CD4-positive, alpha-beta memory T cell (primary cell): ENCODE results near the gene GPATCH2L. TPM values are rescaled to one million over a fixed set of nuclear protein-coding genes. Genes with fewer than 3 reads are reported as not detected.

ENCODE experiments used
- CTCF ChIA-PET: fragments of 350-600 bp; sonication (Branson Sonifier 250); formaldehyde crosslinking; loops from one replicate; lab custom pipeline; 2021; ENCODE audit warnings: inconsistent platforms; ENCODE audit not compliant: partially characterized antibody; lab: Charles Lee
- POLR2A ChIA-PET: fragments of 350-600 bp; sonication (Branson Sonifier 250); formaldehyde crosslinking; loops from one replicate; lab custom pipeline; 2021; ENCODE audit not compliant: partially characterized antibody; lab: Charles Lee
- DNase-seq, 5 donors: peaks; one replicate each; pipeline versions ENCODE4 v3.0.0 to v3.0.0-alpha.2; 2020 to 2022; ENCODE audit warnings: mixed read lengths in 1 of 5
- H3K27ac ChIP-seq: one replicate; pipeline ENCODE4 v1.7.0; 2013; ENCODE audit warnings: low read depth, low read length
- H3K27me3 ChIP-seq: 2 replicates; pipeline ENCODE4 v1.7.0; 2013; ENCODE audit warnings: mild to moderate bottlenecking, low read length, moderate library complexity; ENCODE audit not compliant: insufficient read depth
- H3K36me3 ChIP-seq: 2 replicates; pipeline ENCODE4 v1.7.0; 2013; ENCODE audit warnings: mild to moderate bottlenecking, low read length, moderate library complexity; ENCODE audit not compliant: insufficient read depth
- H3K4me1 ChIP-seq: 2 replicates; pipeline ENCODE4 v1.7.0; 2013; ENCODE audit warnings: mild to moderate bottlenecking, low read length, moderate library complexity; ENCODE audit not compliant: insufficient read depth
- H3K4me3 ChIP-seq, 2 donors: one replicate each; pipeline ENCODE4 v1.7.0; 2013; ENCODE audit warnings: low read length in 2 of 2, mild to moderate bottlenecking in 1 of 2
- H3K9me3 ChIP-seq, 2 donors: one replicate each; pipeline ENCODE4 v1.7.0; 2013; ENCODE audit warnings: low read length in 2 of 2, control low read depth in 1 of 2; ENCODE audit not compliant: control insufficient read depth in 1 of 2
- H3K27ac Mint-ChIP-seq, 7 donors: one replicate each; pipeline ENCODE4 v1.8.0; 2020 to 2021; ENCODE audit warnings: mixed read lengths in 7 of 7, mild to moderate bottlenecking in 6 of 7, inconsistent platforms in 3 of 7, moderate library complexity in 3 of 7
- H3K27me3 Mint-ChIP-seq, 2 donors: one replicate each; pipeline ENCODE4 v1.8.0; 2020 to 2021; ENCODE audit warnings: mixed read lengths in 2 of 2
- H3K36me3 Mint-ChIP-seq, 2 donors: one replicate each; pipeline ENCODE4 v1.8.0; 2020 to 2021; ENCODE audit warnings: mixed read lengths in 2 of 2, inconsistent platforms in 1 of 2, mild to moderate bottlenecking in 1 of 2
- H3K4me1 Mint-ChIP-seq, 4 donors: one replicate each; pipeline ENCODE4 v1.8.0; 2020 to 2021; ENCODE audit warnings: mixed read lengths in 4 of 4, mild to moderate bottlenecking in 1 of 4
- H3K4me3 Mint-ChIP-seq, 8 donors: one replicate each; pipeline ENCODE4 v1.8.0; 2020 to 2021; ENCODE audit warnings: mixed read lengths in 8 of 8, mild to moderate bottlenecking in 7 of 8, moderate library complexity in 6 of 8, inconsistent platforms in 3 of 8
- H3K9me3 Mint-ChIP-seq, 8 donors: one replicate each; pipeline ENCODE4 v1.8.0; 2020 to 2021; ENCODE audit warnings: mixed read lengths in 8 of 8, mild to moderate bottlenecking in 5 of 8, inconsistent platforms in 3 of 8, moderate library complexity in 1 of 8
- intact Hi-C: fragments of 100-400 bp; cut with micrococcal nuclease; formaldehyde crosslinking; loops from one replicate; pipeline ENCODE4 v1.15.1; 2023
- polyA plus RNA-seq, 2 donors: library from polyadenylated mRNA; unstranded; fragments of 300-500 nt; fragmentation: Illumina TruSeq; gene quantifications; one replicate each; pipeline ENCODE4 v1.2.3, GENCODE V29; 2021
- total RNA-seq, 2 experiments: library from RNA; stranded (reverse); gene quantifications; one replicate each; pipeline ENCODE4 v1.2.3, GENCODE V29; 2021

GPATCH2L gene
- total and polyA plus RNA-seq, 4 experiments from 2014 or later, result 7.9 to 70.1 (median 40.4) TPM

DNA sequence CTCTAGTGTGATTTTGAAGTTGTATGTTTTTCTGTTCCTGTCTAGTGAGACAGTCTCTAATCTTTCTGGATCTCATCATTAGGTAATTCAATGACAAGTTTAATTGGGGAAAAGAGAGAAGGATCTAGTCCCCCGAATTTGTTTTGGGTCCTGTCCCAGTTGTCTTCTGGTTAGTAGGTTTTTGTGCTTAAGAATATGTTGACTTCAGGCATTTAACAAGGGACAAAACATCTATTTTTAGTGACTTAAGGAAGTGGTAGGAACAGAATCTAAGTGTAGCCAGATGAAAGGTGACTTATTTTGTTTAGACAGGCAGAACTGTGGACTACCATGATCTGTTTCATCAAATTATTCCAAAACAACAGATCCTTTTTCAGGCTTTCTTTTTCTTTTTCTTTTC is 2.2 kb downstream of the GPATCH2L start:
- Mint-ChIP-seq H3K4me1 (peaks cover 53 to 80% (median 67%) of the 10 kb centered on the region in 4 donors), H3K27ac (peak overlapping the region in 5 of 7 donors; percentile 12 to 64 (median 56)), H3K36me3 (peaks cover 35 to 57% of the 10 kb centered on the region in 2 donors), H3K4me3 (peak overlapping the region; percentile 28 to 70 (median 50)), H3K9me3 (peaks cover 0 to 3% (median 0%) of the 10 kb centered on the region in 8 donors), H3K27me3 (no peaks in the 10 kb centered on the region)
- no peaks in the 10 kb centered on the region for H3K27me3 ChIP-seq
- POLR2A ChIA-PET, result no interaction called here
- no peaks in the 10 kb centered on the region for H3K9me3 ChIP-seq
- CTCF ChIA-PET, result interaction anchor here (0.9 kb wide), 1 partner anchor 9 kb away, joined by 3 read pairs; no protein-coding TSS in a partner anchor
- intact Hi-C loops, result loop anchor here (5.0 kb wide), 5 partner anchors 658 to 1662 kb away; partner anchors contain the start of genes AHSA1, ANGEL1, CIPC and GSTZ1
- no peak overlapping the region for H3K27ac ChIP-seq
- DNase-seq, result no peak
- peaks cover 69% of the 10 kb centered on the region for H3K4me1 ChIP-seq
- H3K4me3 ChIP-seq, result no peak overlapping the region
- peaks cover 18% of the 10 kb centered on the region for H3K36me3 ChIP-seq

DNA sequence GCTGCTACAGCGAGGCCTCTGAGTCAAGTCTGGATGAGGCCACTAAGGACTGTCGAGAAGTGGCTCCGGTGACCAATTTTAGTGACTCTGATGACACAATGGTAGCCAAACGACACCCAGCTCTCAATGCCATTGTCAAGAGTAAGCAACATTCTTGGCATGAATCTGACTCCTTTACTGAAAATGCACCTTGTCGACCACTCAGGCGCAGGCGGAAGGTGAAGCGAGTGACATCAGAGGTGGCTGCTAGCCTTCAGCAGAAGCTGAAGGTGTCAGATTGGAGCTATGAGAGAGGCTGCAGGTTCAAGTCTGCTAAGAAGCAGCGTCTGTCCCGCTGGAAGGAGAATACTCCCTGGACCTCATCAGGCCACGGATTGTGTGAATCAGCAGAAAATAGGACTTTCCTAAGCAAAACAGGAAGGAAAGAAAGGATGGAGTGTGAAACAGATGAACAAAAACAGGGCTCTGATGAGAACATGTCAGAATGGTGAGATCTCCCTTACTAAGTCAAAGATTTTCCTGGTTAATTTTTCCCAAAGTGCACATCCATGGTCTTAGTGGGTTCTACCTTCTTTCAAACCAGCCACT is 2.9 kb downstream of the GPATCH2L start:
- POLR2A ChIA-PET, result interaction anchor here (0.5 kb wide), 1 partner anchor 1510 kb away, joined by 3 read pairs; no protein-coding TSS in a partner anchor
- CTCF ChIA-PET, result no interaction called here
- peaks cover 57 to 80% (median 70%) of the 10 kb centered on the region in 4 donors for H3K4me1 Mint-ChIP-seq
- peaks cover 42 to 64% of the 10 kb centered on the region in 2 donors for H3K36me3 Mint-ChIP-seq
- H3K4me3 ChIP-seq, result no peak overlapping the region
- H3K4me3 Mint-ChIP-seq, result peak overlapping the region in 7 of 8 donors; percentile 22 to 70 (median 55)
- no peak for DNase-seq
- peaks cover 0 to 3% (median 0%) of the 10 kb centered on the region in 8 donors for H3K9me3 Mint-ChIP-seq
- intact Hi-C loops, result loop anchor here (5.0 kb wide), 5 partner anchors 658 to 1662 kb away; partner anchors contain the start of genes AHSA1, ANGEL1, CIPC and GSTZ1
- no peak overlapping the region for H3K27ac ChIP-seq
- H3K36me3 ChIP-seq, result peaks cover 25% of the 10 kb centered on the region
- H3K27me3 Mint-ChIP-seq, result no peaks in the 10 kb centered on the region
- peaks cover 69% of the 10 kb centered on the region for H3K4me1 ChIP-seq
- no peaks in the 10 kb centered on the region for H3K27me3 ChIP-seq
- H3K9me3 ChIP-seq, result no peaks in the 10 kb centered on the region
- peak overlapping the region in 3 of 7 donors; percentile 7 to 56 (median 50) for H3K27ac Mint-ChIP-seq

DNA sequence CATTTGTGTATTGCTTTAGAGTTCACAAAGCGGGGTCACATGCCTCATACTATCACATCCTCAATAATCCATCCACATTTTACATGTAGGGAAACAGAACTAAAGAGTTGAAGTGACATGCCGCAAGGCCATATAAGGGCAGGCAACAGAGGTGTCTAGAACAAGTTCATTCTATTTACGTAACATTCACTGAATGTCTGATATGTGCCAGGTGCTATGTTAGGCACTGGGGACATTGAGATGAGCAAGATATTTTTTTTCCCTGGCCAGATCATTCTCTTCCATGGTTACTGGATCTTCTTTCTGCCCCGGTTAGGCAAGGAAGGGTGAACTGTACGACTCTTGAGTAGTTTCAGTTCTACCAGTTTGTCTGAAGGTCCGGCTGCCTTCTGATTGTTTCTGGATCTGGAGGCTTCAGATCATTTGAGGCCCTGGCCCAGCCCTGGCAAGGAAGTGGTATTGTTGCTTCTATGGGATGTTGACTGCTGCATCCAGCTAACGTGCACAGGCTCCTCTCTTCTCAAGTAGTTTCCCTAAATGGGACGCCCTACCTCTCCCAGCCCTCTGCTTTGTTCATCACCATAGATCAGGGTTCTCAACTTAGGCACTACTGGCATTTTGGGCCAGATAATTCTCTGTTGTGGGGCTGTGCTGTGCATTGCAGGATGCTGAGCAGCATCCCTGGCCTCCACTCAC is 12.1 kb downstream of the GPATCH2L start:
- Mint-ChIP-seq H3K36me3 (peaks cover 59 to 65% of the 10 kb centered on the region in 2 donors), H3K4me3 (peak overlapping the region in 1 of 8 donors; percentile 25), H3K4me1 (peaks cover 26 to 43% (median 40%) of the 10 kb centered on the region in 4 donors), H3K9me3 (no peaks in the 10 kb centered on the region), H3K27ac (no peak overlapping the region), H3K27me3 (no peaks in the 10 kb centered on the region)
- Histone ChIP-seq H3K4me3 (no peak overlapping the region), H3K9me3 (no peaks in the 10 kb centered on the region), H3K4me1 (peaks cover 4% of the 10 kb centered on the region), H3K27me3 (no peaks in the 10 kb centered on the region), H3K36me3 (peaks cover 31% of the 10 kb centered on the region), H3K27ac (no peak overlapping the region)
- intact Hi-C loops, result no loop called here
- ChIA-PET POLR2A (no interaction called here), CTCF (no interaction called here)
- no peak for DNase-seq

DNA sequence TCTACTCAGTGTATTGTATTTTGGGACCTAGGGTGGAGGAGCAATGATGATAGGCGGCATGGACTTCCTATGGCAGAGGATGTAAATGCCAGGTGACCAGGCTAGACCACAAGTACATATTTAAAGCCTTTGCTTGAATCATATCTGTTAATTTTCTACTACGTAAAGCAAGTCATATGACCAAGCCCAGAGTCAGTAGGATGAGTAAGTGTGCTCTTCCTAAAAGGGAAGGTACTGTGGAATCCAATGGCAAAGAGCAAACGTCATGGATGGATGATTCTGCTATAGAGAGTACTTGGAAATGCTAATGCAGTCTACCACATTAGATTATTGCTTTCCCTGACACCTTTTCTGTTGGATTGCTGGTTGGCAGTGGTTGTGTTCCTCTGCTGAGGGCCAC is 16.8 kb downstream of the GPATCH2L start:
- no peak overlapping the region for H3K27ac Mint-ChIP-seq
- H3K9me3 Mint-ChIP-seq, result no peaks in the 10 kb centered on the region
- intact Hi-C loops, result no loop called here

DNA sequence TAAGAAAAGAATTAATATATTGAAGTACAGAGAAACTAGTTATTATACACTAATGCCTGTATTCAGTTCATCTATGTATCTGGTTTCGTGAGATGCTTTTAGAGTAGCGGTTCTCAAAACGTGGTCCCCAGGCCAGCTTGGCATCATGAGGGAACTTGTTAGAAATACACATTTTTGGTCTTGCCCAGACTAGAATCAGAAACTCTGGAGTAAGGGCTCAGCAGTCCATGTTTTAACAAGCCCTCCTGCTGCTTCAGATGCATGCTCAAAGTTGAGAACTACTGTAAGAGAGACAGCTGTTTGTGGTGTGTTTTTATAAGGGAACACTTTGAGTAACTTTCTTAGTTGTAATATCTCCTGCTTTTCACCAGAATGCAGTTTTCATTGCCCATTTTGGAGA is 18.1 kb downstream of the GPATCH2L start:
- H3K27me3 Mint-ChIP-seq, result no peaks in the 10 kb centered on the region
- no peaks in the 10 kb centered on the region for H3K9me3 Mint-ChIP-seq
- ChIA-PET POLR2A (no interaction called here), CTCF (no interaction called here)
- peaks cover 4 to 23% (median 14%) of the 10 kb centered on the region in 4 donors for H3K4me1 Mint-ChIP-seq
- H3K4me3 ChIP-seq, result no peak overlapping the region
- H3K27me3 ChIP-seq, result no peaks in the 10 kb centered on the region
- intact Hi-C loops, result no loop called here
- DNase-seq, result no peak
- H3K36me3 ChIP-seq, result peaks cover 37% of the 10 kb centered on the region
- H3K4me3 Mint-ChIP-seq, result no peak overlapping the region
- H3K27ac Mint-ChIP-seq, result no peak overlapping the region
- H3K9me3 ChIP-seq, result no peaks in the 10 kb centered on the region
- no peak overlapping the region for H3K27ac ChIP-seq
- H3K36me3 Mint-ChIP-seq, result peaks cover 60 to 79% of the 10 kb centered on the region in 2 donors
- no peaks in the 10 kb centered on the region for H3K4me1 ChIP-seq

More for the DNA sequence above, 16.8 kb downstream of the GPATCH2L start:
- Mint-ChIP-seq H3K4me3 (no peak overlapping the region), H3K4me1 (peaks cover 13 to 32% (median 22%) of the 10 kb centered on the region in 4 donors), H3K36me3 (peaks cover 69 to 77% of the 10 kb centered on the region in 2 donors), H3K27me3 (no peaks in the 10 kb centered on the region)
- Histone ChIP-seq H3K27ac (no peak overlapping the region), H3K4me1 (peaks cover 4% of the 10 kb centered on the region), H3K4me3 (no peak overlapping the region), H3K9me3 (no peaks in the 10 kb centered on the region), H3K27me3 (no peaks in the 10 kb centered on the region), H3K36me3 (peaks cover 36% of the 10 kb centered on the region)
- POLR2A ChIA-PET, result no interaction called here
- CTCF ChIA-PET, result no interaction called here
- DNase-seq, result no peak

DNA sequence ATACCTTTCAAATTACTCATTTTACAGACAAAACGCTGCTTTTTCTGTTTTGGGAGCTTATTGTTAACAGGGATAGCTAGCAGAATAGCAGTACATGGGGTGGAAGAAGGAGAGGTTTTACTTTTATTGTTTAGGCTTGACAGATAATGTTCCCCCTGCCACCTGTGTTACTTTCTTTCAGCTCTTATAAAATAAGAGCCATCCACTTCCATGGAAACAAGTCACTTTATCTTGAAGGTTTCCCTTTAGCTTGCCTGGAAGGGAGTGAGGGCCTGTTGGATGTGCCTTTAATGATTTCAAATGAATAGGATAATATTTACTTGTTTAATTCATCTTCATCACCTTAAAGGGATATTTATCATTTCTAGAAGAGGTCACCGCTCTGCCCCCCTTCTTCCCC is 23.3 kb downstream of the GPATCH2L start:
- Histone ChIP-seq H3K36me3 (peaks cover 38% of the 10 kb centered on the region), H3K27me3 (no peaks in the 10 kb centered on the region), H3K9me3 (no peaks in the 10 kb centered on the region), H3K4me1 (no peaks in the 10 kb centered on the region), H3K4me3 (no peak overlapping the region), H3K27ac (no peak overlapping the region)
- Mint-ChIP-seq H3K36me3 (peaks cover 58 to 81% of the 10 kb centered on the region in 2 donors), H3K4me3 (no peak overlapping the region), H3K9me3 (no peaks in the 10 kb centered on the region), H3K27ac (no peak overlapping the region), H3K4me1 (peaks cover 0 to 5% (median 2%) of the 10 kb centered on the region in 4 donors), H3K27me3 (no peaks in the 10 kb centered on the region)
- ChIA-PET POLR2A (interaction anchor here (0.7 kb wide), 2 partner anchors 10 to 39 kb away, joined by 3 read pairs; no protein-coding TSS in a partner anchor), CTCF (interaction anchor here (0.8 kb wide), 1 partner anchor 124 kb away, joined by 3 read pairs; no protein-coding TSS in a partner anchor)
- DNase-seq, result no peak
- intact Hi-C loops, result no loop called here

DNA sequence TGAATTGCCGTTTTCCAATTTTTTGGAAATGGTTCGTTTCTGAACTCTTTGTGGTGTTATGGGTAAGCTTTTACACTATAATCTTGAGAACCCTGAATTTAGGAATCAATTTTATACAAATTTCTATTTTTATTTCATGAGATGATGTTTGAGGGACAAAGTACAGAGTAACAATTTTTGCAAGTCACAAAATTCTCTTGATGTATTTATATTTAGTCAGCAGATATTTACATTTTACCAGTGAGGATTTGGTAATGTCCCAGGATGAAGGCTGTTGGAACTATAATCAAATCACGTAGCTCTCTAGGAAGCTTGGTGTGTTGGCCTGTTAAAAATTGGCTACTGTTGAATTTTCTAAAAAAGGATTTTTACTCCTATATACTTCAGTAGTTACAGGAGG is 24.2 kb downstream of the GPATCH2L start:
- CTCF ChIA-PET, result no interaction called here
- H3K4me1 Mint-ChIP-seq, result peaks cover 0 to 3% (median 1%) of the 10 kb centered on the region in 4 donors

More for the DNA sequence above, 24.2 kb downstream of the GPATCH2L start:
- H3K27ac ChIP-seq, result no peak overlapping the region
- H3K27me3 ChIP-seq, result no peaks in the 10 kb centered on the region
- H3K36me3 ChIP-seq, result peaks cover 46% of the 10 kb centered on the region
- no peaks in the 10 kb centered on the region for H3K9me3 Mint-ChIP-seq
- H3K4me3 Mint-ChIP-seq, result no peak overlapping the region
- no peak overlapping the region for H3K4me3 ChIP-seq
- DNase-seq, result no peak
- POLR2A ChIA-PET, result no interaction called here
- no peaks in the 10 kb centered on the region for H3K4me1 ChIP-seq
- H3K27me3 Mint-ChIP-seq, result no peaks in the 10 kb centered on the region
- H3K27ac Mint-ChIP-seq, result no peak overlapping the region
- peaks cover 58 to 82% of the 10 kb centered on the region in 2 donors for H3K36me3 Mint-ChIP-seq
- no peaks in the 10 kb centered on the region for H3K9me3 ChIP-seq
- intact Hi-C loops, result no loop called here
